ENCODE results near the gene HSPB7. TPM values are rescaled to one million over a fixed set of nuclear protein-coding genes. Genes with fewer than 3 reads are reported as not detected.

HSPB7 gene
- total RNA-seq, 1 donor from 2014 or later: 160 TPM

DNA sequence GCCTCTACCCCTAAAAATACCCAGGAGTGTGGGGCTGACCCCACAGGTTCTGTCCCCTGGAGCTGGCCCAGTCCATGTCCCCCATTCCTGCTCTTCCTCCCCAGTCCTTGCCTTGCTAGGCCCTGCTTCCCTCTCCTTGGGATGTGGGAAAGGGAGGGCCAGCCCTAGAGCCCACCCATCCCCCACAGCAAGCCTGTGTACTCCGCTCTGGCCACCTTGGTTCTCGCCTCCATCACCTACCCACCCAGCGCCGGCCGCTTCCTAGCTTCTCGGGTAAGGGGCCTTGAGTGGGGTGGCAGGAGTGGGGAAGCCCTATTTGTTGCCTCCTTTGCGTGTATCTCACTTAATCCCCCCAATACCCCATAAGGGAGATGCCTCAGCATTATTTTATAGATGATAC lies 32.5 kb upstream of the HSPB7 start:
- no peaks in the 10 kb centered on the region for H3K36me3 Mint-ChIP-seq (ENCODE audit: low read depth)
- no peak for DNase-seq (ENCODE audit: low spot score)
- H3K4me1 Mint-ChIP-seq (ENCODE audit: low read depth): no peaks in the 10 kb centered on the region
- no peak overlapping the region for H3K27ac Mint-ChIP-seq (ENCODE audit: unreplicated experiment)
- TF ChIP-seq, protein P1, sequence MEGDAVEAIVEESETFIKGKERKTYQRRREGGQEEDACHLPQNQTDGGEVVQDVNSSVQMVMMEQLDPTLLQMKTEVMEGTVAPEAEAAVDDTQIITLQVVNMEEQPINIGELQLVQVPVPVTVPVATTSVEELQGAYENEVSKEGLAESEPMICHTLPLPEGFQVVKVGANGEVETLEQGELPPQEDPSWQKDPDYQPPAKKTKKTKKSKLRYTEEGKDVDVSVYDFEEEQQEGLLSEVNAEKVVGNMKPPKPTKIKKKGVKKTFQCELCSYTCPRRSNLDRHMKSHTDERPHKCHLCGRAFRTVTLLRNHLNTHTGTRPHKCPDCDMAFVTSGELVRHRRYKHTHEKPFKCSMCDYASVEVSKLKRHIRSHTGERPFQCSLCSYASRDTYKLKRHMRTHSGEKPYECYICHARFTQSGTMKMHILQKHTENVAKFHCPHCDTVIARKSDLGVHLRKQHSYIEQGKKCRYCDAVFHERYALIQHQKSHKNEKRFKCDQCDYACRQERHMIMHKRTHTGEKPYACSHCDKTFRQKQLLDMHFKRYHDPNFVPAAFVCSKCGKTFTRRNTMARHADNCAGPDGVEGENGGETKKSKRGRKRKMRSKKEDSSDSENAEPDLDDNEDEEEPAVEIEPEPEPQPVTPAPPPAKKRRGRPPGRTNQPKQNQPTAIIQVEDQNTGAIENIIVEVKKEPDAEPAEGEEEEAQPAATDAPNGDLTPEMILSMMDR (IDR thresholded peaks at IDR 0.05): no peak
- H3K4me3 Mint-ChIP-seq (ENCODE audit: unreplicated experiment): no peak overlapping the region
- no peaks in the 10 kb centered on the region for H3K27me3 Mint-ChIP-seq (ENCODE audit: low read depth)
- H3K9me3 Mint-ChIP-seq (ENCODE audit: low read depth): no peaks in the 10 kb centered on the region

DNA sequence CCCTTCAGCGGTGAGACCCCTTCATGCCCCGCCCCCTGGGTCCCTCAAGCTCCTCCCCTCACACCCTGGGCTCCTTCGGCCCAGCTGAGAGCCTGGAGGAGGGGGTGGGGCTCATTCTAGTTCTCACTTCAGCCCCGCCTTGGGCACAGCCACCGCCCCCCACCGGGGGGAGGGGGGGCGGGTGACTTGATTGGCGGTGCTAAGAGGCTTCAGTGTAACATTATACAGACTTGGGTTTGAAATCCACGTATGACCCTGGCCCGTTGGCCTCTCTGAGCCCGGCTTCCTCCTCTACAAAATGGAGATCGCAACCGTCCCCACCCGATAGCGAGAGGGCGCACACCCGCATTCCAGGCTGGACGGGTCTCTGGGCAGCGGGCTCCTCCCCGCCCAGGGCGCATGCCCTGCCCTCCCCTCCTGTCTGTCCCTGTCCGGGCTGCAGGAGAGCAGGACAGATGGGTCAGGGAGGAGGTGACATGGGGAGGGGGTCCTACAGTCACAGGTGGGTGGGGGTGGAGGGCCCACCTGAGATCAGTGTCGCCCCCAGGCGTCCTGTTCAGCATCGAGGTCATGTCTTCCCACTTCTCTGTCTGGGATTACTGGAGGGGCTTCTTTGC lies 30.8 kb upstream of the HSPB7 start:
- no peak for DNase-seq (ENCODE audit: low spot score)
- TF ChIP-seq, protein P1 (IDR thresholded peaks at IDR 0.05): peak; percentile 54
- Mint-ChIP-seq H3K4me3 (ENCODE audit: unreplicated experiment) (peak overlapping the region; percentile 59), H3K27me3 (ENCODE audit: low read depth) (no peaks in the 10 kb centered on the region), H3K27ac (ENCODE audit: unreplicated experiment) (no peak overlapping the region), H3K4me1 (ENCODE audit: low read depth) (no peaks in the 10 kb centered on the region), H3K36me3 (ENCODE audit: low read depth) (no peaks in the 10 kb centered on the region), H3K9me3 (ENCODE audit: low read depth) (no peaks in the 10 kb centered on the region)

DNA sequence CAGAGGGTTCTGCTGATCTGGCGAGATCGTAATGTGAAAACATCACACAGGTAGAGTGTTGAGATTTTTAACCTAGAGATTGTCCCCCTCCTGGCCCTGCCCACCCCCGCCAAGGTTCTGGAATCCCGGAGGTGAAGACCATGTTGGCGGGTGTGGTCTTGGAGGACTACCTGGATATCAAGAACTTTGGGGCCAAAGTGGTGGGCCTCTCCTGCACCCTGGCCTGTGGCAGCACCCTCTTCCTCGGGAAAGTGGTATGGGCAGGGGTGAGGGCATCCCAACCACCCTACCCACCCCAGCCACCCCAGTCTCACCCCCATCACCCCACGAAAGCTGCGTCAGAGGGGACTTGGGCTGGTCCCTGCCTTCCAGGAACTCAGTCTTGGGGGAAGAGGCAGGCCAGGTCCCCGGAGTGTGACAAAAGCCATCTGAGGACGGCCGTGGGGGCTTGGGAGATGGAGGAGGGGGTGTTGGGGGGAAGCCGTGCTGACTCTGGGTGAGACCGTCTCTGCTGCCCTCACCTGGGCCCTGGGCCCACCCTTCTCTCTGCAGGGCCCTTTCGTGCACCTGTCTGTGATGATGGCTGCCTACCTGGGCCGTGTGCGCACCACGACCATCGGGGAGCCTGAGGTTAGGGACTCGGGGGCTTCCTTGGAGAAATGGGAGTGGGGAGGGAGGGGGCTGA lies 30.1 kb upstream of the HSPB7 start:
- Mint-ChIP-seq H3K27me3 (ENCODE audit: low read depth) (peaks cover 4% of the 10 kb centered on the region), H3K4me1 (ENCODE audit: low read depth) (no peaks in the 10 kb centered on the region), H3K27ac (ENCODE audit: unreplicated experiment) (no peak overlapping the region), H3K4me3 (ENCODE audit: unreplicated experiment) (no peak overlapping the region), H3K9me3 (ENCODE audit: low read depth) (no peaks in the 10 kb centered on the region), H3K36me3 (ENCODE audit: low read depth) (no peaks in the 10 kb centered on the region)
- TF ChIP-seq, protein P1 (IDR thresholded peaks at IDR 0.05): no peak
- no peak for DNase-seq (ENCODE audit: low spot score)

DNA sequence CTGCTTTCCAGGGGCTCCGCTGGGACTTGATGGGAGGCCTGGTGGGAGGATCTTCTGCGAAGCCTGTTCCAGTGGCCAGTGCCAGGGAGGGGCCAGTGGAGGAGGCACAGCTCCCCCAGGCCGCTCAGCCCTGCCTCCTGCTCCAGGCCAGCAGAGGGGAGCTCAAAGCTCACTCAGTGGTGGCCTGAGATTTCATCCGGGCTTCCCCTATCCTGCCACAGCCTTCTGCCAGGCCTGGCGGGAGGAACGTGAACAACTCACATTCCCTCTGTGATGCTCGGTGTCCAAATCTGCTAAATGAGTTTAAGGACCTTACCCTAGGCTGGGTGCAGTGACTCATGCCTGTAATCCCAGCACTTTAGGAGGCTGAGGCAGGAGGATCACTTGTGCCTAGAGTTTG lies 29.0 kb upstream of the HSPB7 start:
- H3K4me3 Mint-ChIP-seq (ENCODE audit: unreplicated experiment): no peak overlapping the region
- no peaks in the 10 kb centered on the region for H3K9me3 Mint-ChIP-seq (ENCODE audit: low read depth)

DNA sequence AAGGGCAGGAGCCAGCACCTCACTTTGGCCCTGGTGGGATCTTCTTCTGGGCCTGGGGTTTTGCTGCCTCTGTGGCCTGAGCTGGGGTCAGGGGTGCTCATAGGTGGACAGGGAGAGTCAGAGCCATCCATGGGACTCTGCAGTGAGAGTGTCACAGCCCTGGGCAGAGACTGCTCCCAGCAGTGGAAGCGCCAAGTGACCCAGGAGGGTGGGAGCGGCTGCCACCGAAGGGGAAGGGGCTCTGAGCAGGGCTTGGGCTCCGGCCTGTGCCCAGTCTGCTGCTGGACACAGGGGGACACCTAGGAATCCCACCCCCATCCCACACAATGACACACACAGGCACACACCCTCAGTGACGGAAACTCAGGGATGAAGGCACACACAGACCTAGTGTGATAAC lies 26.1 kb upstream of the HSPB7 start:
- Mint-ChIP-seq H3K36me3 (ENCODE audit: low read depth) (no peaks in the 10 kb centered on the region), H3K9me3 (ENCODE audit: low read depth) (no peaks in the 10 kb centered on the region), H3K4me1 (ENCODE audit: low read depth) (no peaks in the 10 kb centered on the region), H3K27me3 (ENCODE audit: low read depth) (peaks cover 7% of the 10 kb centered on the region), H3K27ac (ENCODE audit: unreplicated experiment) (no peak overlapping the region), H3K4me3 (ENCODE audit: unreplicated experiment) (no peak overlapping the region)
- DNase-seq (ENCODE audit: low spot score): no peak
- TF ChIP-seq, protein P1 (IDR thresholded peaks at IDR 0.05): no peak

More for the DNA sequence above, 29.0 kb upstream of the HSPB7 start:
- Mint-ChIP-seq H3K4me1 (ENCODE audit: low read depth) (no peaks in the 10 kb centered on the region), H3K27ac (ENCODE audit: unreplicated experiment) (no peak overlapping the region), H3K27me3 (ENCODE audit: low read depth) (peaks cover 4% of the 10 kb centered on the region), H3K36me3 (ENCODE audit: low read depth) (no peaks in the 10 kb centered on the region)
- TF ChIP-seq, protein P1 (IDR thresholded peaks at IDR 0.05): no peak
- DNase-seq (ENCODE audit: low spot score): no peak
